AG04450 (cell line): ENCODE results near the gene DGCR6L. TPM values are rescaled to one million over a fixed set of nuclear protein-coding genes. Genes with fewer than 3 reads are reported as not detected.
"Not testable (repeated sequence)": the region's sequence is repeated elsewhere in the genome, so short reads cannot be mapped to it uniquely, and the experiment has no call there.

Source experiments
- CTCF ChIA-PET: fragments of 300-600, 350-600 bp; formaldehyde crosslinking; extraction: SDS; loops from one replicate; lab custom pipeline; 2022; ENCODE audit warnings: antibody characterized with exemption, inconsistent platforms; lab: Charles Lee
- POLR2A ChIA-PET: fragments of 350-600 bp; formaldehyde crosslinking; extraction: SDS; loops from one replicate; lab custom pipeline; 2021; ENCODE audit warnings: antibody characterized with exemption, inconsistent platforms; lab: Yijun Ruan, JAX
- DNase-seq: peaks from one replicate; pipeline ENCODE4 v3.0.0-alpha.2; 2011; ENCODE audit warnings: low read depth, low spot score
- H3K27ac ChIP-seq: one replicate; pipeline ENCODE4 v1.5.1; 2012; ENCODE audit warnings: low read depth, low read length, control low read depth
- H3K27me3 ChIP-seq: one replicate; pipeline ENCODE4 v1.6.0; 2012; ENCODE audit warnings: low read length; ENCODE audit not compliant: control insufficient read depth, insufficient read depth
- H3K4me3 ChIP-seq: 2 replicates; pipeline ENCODE4 v1.5.1; 2011; ENCODE audit warnings: mild to moderate bottlenecking, low read depth, low read length, control low read depth
- H3K9me3 ChIP-seq: 2 replicates; pipeline ENCODE4 v1.5.1; 2012; ENCODE audit warnings: low read length; ENCODE audit not compliant: control insufficient read depth, insufficient read depth
- CTCF ChIP-seq: IDR thresholded peaks from 2 replicates; pipeline ENCODE4 v1.5.1; 2011; ENCODE audit warnings: low read depth, low read length, control low read depth, inconsistent platforms
- polyA plus RNA-seq: library from polyadenylated mRNA; depleted of rRNA; stranded (reverse); fragments of >200 nt; gene quantifications from 2 replicates; pipeline ENCODE4 v1.2.3, GENCODE V29; 2011

The DGCR6L gene
- polyA plus RNA-seq, 1 experiment: 45.4 TPM

DNA sequence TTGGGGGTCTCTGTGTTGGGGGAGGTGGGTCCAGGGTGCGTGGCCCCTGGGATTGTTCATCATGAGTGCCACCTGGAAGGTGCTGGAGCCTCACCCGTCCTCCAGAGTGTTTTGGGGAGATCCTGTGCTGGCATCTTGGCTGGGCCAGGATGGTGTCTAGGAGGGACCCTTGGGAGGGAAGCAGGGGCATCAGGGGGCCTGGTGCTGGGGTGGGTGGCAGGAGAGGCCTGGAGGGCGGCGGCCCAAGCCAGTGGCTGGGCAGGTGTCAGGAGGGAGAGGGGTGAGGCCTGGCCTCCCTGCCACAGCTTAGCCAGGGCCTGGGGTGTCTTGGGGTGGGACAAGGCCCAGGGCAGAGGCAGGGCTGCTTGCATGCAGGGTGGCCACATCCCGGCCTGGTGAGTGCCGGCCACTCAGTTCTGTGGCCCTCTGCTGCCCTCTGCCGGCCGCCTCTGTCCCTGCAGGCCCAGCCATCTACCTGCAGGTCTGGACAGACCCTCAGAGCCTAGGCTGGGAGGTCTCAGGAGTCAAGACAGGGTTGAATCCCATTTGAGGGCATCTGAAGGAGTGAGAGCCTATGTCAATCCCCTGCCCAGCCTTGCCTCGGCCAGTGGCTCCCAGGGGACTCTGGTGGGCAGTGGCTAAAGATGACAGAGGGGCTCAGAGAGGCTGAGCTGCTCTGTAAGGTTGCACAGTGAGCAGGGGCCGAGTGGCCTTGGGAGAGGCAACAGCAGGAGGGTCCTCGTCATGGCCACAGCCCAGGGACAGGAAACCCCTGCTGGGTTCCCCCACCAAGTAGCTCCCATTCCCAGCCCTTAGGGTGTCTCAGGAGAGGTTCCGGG, 34.2 kb downstream of the DGCR6L start:
- POLR2A ChIA-PET, H3K27me3 ChIP-seq, H3K4me3 ChIP-seq, H3K9me3 ChIP-seq, DNase-seq, H3K27ac ChIP-seq: not testable (repeated sequence)
- CTCF ChIA-PET: interaction anchor here (1.2 to 4.4 kb wide), 3 partner anchors 10 to 129 kb away, joined by 4 to 38 read pairs (median 4); no protein-coding TSS in a partner anchor
- peak; percentile 80 for TF ChIP-seq CTCF

GRCh38 chr22:20284471-20285086, 35.3 kb downstream of the DGCR6L start:
- CTCF ChIA-PET: interaction anchor here (1.0 to 4.4 kb wide), 4 partner anchors 11 to 128 kb away, joined by 3 to 38 read pairs (median 5); no protein-coding TSS in a partner anchor

GRCh38 chr22:20283674-20284066, 36.2 kb downstream of the DGCR6L start:
- H3K27me3 ChIP-seq: no peaks in the 10 kb centered on the region
- TF ChIP-seq CTCF: no peak
- no peak for DNase-seq
- ChIA-PET CTCF (interaction anchor here (0.8 to 4.4 kb wide), 4 partner anchors 108 to 130 kb away, joined by 3 to 38 read pairs (median 4); no protein-coding TSS in a partner anchor), POLR2A (no interaction called here)
- no peak overlapping the region for H3K27ac ChIP-seq
- H3K9me3 ChIP-seq: no peaks in the 10 kb centered on the region
- H3K4me3 ChIP-seq: no peak overlapping the region

More at GRCh38 chr22:20284471-20285086, 35.3 kb downstream of the DGCR6L start:
- no peak overlapping the region for H3K27ac ChIP-seq
- POLR2A ChIA-PET: no interaction called here
- no peaks in the 10 kb centered on the region for H3K9me3 ChIP-seq
- DNase-seq: no peak
- H3K27me3 ChIP-seq: peaks cover 3% of the 10 kb centered on the region
- no peak overlapping the region for H3K4me3 ChIP-seq
- TF ChIP-seq CTCF: no peak

DNA sequence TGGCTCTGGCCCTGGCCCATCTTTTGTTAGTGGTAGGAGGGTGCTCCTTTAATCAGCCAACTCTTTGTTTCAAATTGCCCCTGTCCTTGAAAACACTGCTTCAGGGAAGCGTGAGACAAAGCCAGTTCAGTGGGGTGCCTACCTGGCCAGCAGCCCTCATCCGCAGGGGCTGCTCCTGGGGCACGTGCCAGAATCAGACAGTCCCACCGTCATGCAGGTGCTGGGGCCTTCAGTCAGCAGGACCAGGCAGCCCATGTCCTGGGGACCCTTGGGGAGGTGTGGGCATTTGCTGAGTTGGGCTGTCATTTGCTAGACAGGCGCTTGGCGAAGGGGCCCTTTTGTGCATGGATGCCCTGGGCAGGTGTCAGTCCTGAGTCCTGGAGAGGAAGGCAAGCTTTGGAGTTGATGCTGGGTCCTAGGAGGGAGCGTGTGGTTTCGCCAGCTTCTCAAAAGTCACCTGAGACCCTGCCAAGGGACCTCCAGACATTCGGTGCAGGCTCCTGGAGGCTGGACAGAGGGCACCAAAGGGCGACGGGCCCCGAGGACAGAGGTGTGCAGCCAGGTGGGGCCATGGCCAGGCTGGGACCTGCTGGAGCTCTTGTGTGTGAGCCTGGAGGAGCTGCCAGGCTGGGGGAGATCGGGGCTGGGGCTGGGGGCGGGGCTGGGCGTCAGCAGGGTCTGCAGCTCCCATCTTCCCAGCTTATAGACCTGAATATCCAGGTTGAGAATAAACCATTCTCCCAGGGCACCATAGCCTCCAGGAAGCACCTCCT, 36.8 kb downstream of the DGCR6L start:
- POLR2A ChIA-PET: no interaction called here

More for the DNA sequence above, 36.8 kb downstream of the DGCR6L start:
- CTCF ChIA-PET: interaction anchor here (0.8 to 4.4 kb wide), 2 partner anchors 127 to 130 kb away, joined by 3 to 38 read pairs; no protein-coding TSS in a partner anchor
- H3K27me3 ChIP-seq: no peaks in the 10 kb centered on the region
- no peaks in the 10 kb centered on the region for H3K9me3 ChIP-seq
- TF ChIP-seq CTCF: no peak
- no peak overlapping the region for H3K4me3 ChIP-seq
- DNase-seq: no peak
- no peak overlapping the region for H3K27ac ChIP-seq
